PC-3 (cell line): ENCODE results near the gene BAIAP2. TPM values are rescaled to one million over a fixed set of nuclear protein-coding genes. Genes with fewer than 3 reads are reported as not detected.

ENCODE experiments used
- ATAC-seq: fragments of 200-7000 bp; cut with Tn5 transposase; 2 replicates; pipeline ENCODE4 v1.9.1; 2020; ENCODE audit warnings: mild to moderate bottlenecking, moderate library complexity
- BruUV-seq: library from RNA; stranded (reverse); fragments of 400-500 nt; replicated peaks from 2 replicates; lab custom pipeline; 2021; lab: Mats Ljungman, UMichigan
- CTCF ChIA-PET: fragments of 300-600 bp; sonication (Branson Sonifier 250); formaldehyde crosslinking; loops from one replicate; lab custom pipeline; 2022; ENCODE audit warnings: antibody characterized with exemption; lab: Charles Lee
- POLR2A ChIA-PET: fragments of 300-600 bp; sonication (Branson Sonifier 250); formaldehyde crosslinking; loops from one replicate; lab custom pipeline; 2022; ENCODE audit warnings: antibody characterized with exemption; ENCODE audit not compliant: unreplicated experiment; lab: Charles Lee
- DNase-seq: peaks from one replicate; pipeline ENCODE4 v3.0.0-alpha.2; 2015
- H2AFZ ChIP-seq: fragments of 300-600 bp; sonication (generic); 2 replicates; pipeline ENCODE4 v1.6.0; 2016; ENCODE audit warnings: antibody characterized with exemption, low read length
- H3F3A ChIP-seq: fragments of 300-600 bp; sonication (generic); one replicate; pipeline ENCODE4 v1.6.0; 2017; ENCODE audit warnings: antibody characterized with exemption, low read length, control low read depth, mild to moderate bottlenecking; ENCODE audit not compliant: unreplicated experiment
- H3K27ac ChIP-seq: fragments of 300-600 bp; sonication (generic); 2 replicates; pipeline ENCODE4 v1.5.1; 2016; ENCODE audit warnings: mild to moderate bottlenecking, low read length
- H3K27me3 ChIP-seq: fragments of 300-600 bp; sonication (generic); 2 replicates; pipeline ENCODE4 v1.6.1; 2016; ENCODE audit warnings: low read length, mixed read lengths
- H3K36me3 ChIP-seq: fragments of 300-600 bp; sonication (generic); 2 replicates; pipeline ENCODE4 v1.6.1; 2016; ENCODE audit warnings: low read depth, mixed run types, low read length, mixed read lengths
- H3K4me1 ChIP-seq: fragments of 300-600 bp; sonication (generic); 2 replicates; pipeline ENCODE4 v1.5.1; 2016; ENCODE audit warnings: low read length; ENCODE audit not compliant: insufficient read depth
- H3K4me2 ChIP-seq: fragments of 300-600 bp; sonication (generic); 2 replicates; pipeline ENCODE4 v1.6.0; 2016; ENCODE audit warnings: low read length
- H3K4me3 ChIP-seq: fragments of 300-600 bp; sonication (generic); 2 replicates; pipeline ENCODE4 v1.5.1; 2016; ENCODE audit warnings: mild to moderate bottlenecking, low read length, mixed read lengths
- H3K79me2 ChIP-seq: fragments of 300-600 bp; sonication (generic); 2 replicates; pipeline ENCODE4 v1.6.1; 2017; ENCODE audit warnings: low read length, mixed read lengths
- H3K9ac ChIP-seq: fragments of 300-600 bp; sonication (generic); 2 replicates; pipeline ENCODE4 v1.6.0; 2016; ENCODE audit warnings: mild to moderate bottlenecking, low read length
- H3K9me2 ChIP-seq: fragments of 300-600 bp; sonication (generic); replicated peaks from 2 replicates; pipeline ENCODE4 v1.6.1; 2016; ENCODE audit warnings: mixed run types, low read length, mixed read lengths
- H3K9me3 ChIP-seq: fragments of 300-600 bp; sonication (generic); 2 replicates; pipeline ENCODE4 v1.6.1; 2016; ENCODE audit warnings: low read length, mixed read lengths
- H4K20me1 ChIP-seq: fragments of 300-600 bp; sonication (generic); 2 replicates; pipeline ENCODE4 v1.6.1; 2016; ENCODE audit warnings: low read length, mixed read lengths
- EZH2 ChIP-seq: fragments of 300-600 bp; sonication (generic); IDR thresholded peaks from one replicate; pipeline ENCODE4 v1.6.1; 2017; ENCODE audit warnings: antibody characterized with exemption, mild to moderate bottlenecking, low read length; ENCODE audit not compliant: unreplicated experiment
- EZH2phosphoT487 ChIP-seq: fragments of 300-600 bp; sonication (generic); IDR thresholded peaks from 2 replicates; pipeline ENCODE4 v1.6.1; 2018; ENCODE audit warnings: mild to moderate bottlenecking, antibody characterized with exemption, low read length, borderline replicate concordance
- intact Hi-C: fragments of 100-400 bp; cut with micrococcal nuclease; formaldehyde crosslinking; loops from 2 replicates; pipeline ENCODE4 v1.9.0; 2023
- total RNA-seq: library from RNA; depleted of rRNA; stranded (reverse); fragments of >200 nt; gene quantifications from 2 replicates; pipeline ENCODE4 v1.2.3, GENCODE V29; 2014
- TF ChIP-seq, protein P1 (sequence below): fragments of 300-600 bp; sonication (generic); conservative IDR thresholded peaks from 2 replicates; pipeline ENCODE4 v1.5.1; 2017; ENCODE audit warnings: antibody characterized with exemption, low read depth, mild to moderate bottlenecking, low read length

The BAIAP2 gene
- total RNA-seq, 1 experiment from 2014 or later = 56.9 TPM

DNA sequence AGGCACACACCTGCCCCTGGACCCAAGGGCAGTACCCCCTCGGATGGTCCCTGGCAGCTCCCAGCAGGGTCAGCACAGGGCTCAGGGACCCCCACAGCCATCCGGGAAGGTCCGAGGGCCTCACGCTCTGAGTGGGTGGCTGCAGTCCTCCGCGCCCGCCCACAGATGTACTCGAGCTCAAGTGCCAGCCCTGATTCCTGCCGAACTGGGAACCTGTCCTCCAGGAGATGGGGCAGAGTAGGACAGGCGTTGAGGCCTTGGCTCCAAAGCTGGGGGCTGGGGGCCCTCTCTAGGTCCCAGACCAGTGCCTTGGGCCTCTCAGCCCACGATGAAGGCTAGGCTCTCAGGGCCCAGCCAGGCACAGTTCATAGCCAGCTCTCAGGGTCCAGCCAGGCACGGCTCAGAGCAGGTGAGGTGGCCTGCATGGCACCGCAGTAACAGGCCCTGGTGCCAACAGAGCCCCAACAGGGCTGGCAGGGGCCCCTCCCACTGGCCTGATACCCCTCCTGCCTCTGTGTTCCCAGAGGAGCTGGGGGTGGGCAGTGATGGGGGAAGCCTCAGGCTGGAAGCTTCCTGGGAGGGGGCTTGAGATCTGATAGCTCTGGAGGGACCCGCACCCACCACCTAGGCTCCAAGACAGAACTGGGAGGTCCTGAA, 94.9 kb downstream of the BAIAP2 start:
- no TSS peak for BruUV-seq
- CTCF ChIA-PET = no interaction called here

DNA sequence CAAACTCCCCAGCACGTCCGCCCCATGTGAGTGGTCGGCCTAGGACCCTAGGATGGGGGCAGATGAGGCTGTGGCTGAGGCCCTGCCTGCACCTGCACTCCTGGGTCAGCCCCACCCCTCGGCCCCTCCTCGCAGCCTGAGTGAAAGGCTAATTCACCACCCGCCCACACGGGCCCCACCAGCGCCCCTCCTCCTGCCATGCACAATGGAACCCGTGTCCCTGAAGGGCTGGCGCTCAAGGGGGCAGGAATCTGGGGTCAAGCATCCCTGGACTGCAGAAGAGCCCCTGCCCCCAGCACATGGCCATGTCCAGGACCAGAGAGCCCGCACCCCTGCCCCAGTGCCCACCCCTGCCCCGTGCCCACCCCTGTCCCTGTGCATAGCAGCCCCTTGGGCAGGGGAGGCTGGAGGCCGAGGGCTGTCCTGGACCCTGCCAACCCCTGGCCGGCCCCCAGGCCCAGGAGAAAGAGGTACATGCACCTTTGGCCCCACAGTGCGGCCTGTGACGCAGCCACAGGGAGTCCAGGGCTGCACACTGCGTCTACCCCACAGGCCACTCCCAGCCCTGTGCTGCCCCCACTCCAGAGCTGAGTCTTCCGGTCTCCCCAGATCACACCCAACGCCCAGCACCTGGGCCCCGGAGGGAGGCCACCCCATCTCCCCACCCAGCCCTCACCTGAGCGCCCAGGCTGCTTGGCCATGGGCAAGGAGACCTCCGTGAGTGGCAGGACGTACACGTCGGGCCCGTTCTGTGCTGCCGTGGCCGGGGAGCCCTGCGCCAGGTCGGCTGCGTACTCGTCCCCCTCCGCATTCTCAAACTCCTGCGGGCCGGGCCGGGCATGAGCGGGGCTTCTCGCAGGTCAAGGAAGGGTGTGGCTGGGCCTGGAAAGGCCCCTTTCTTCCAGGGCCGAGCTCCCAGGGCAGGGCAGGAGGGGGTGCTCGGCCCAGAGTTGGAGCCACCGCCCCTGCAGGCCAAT, 95.7 kb downstream of the BAIAP2 start:
- Histone ChIP-seq H3K9me2 (no peaks in the 10 kb centered on the region), H3K9ac (no peak overlapping the region), H3K36me3 (no peaks in the 10 kb centered on the region), H3K27ac (no peak overlapping the region), H3K4me2 (no peak overlapping the region), H3K27me3 (no peaks in the 10 kb centered on the region), H3K9me3 (no peaks in the 10 kb centered on the region), H3K79me2 (no peaks in the 10 kb centered on the region), H3F3A (no peaks in the 10 kb centered on the region), H3K4me3 (no peak overlapping the region), H3K4me1 (no peaks in the 10 kb centered on the region), H4K20me1 (no peaks in the 10 kb centered on the region), H2AFZ (no peak overlapping the region)
- no peak for DNase-seq
- intact Hi-C loops = no loop called here
- ChIA-PET POLR2A (no interaction called here), CTCF (no interaction called here)
- BruUV-seq = no TSS peak
- TF ChIP-seq EZH2phosphoT487 (no peak), EZH2 (no peak)
- TF ChIP-seq, protein P1, sequence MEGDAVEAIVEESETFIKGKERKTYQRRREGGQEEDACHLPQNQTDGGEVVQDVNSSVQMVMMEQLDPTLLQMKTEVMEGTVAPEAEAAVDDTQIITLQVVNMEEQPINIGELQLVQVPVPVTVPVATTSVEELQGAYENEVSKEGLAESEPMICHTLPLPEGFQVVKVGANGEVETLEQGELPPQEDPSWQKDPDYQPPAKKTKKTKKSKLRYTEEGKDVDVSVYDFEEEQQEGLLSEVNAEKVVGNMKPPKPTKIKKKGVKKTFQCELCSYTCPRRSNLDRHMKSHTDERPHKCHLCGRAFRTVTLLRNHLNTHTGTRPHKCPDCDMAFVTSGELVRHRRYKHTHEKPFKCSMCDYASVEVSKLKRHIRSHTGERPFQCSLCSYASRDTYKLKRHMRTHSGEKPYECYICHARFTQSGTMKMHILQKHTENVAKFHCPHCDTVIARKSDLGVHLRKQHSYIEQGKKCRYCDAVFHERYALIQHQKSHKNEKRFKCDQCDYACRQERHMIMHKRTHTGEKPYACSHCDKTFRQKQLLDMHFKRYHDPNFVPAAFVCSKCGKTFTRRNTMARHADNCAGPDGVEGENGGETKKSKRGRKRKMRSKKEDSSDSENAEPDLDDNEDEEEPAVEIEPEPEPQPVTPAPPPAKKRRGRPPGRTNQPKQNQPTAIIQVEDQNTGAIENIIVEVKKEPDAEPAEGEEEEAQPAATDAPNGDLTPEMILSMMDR = no peak
- no peak for ATAC-seq

More for the DNA sequence above, 94.9 kb downstream of the BAIAP2 start:
- H3K4me3 ChIP-seq = no peak overlapping the region
- no peak overlapping the region for H3K27ac ChIP-seq
- no peaks in the 10 kb centered on the region for H3K9me2 ChIP-seq
- POLR2A ChIA-PET = no interaction called here
- H3K79me2 ChIP-seq = no peaks in the 10 kb centered on the region
- H2AFZ ChIP-seq = no peak overlapping the region
- H3K4me1 ChIP-seq = 0 out of 2 replicates have a peak, but pooled peaks cover 4% of the 10 kb centered on the region
- H3K9me3 ChIP-seq = no peaks in the 10 kb centered on the region
- H3K27me3 ChIP-seq = no peaks in the 10 kb centered on the region
- DNase-seq (no peak), ATAC-seq (no peak)
- H4K20me1 ChIP-seq = no peaks in the 10 kb centered on the region
- H3K4me2 ChIP-seq = no peak overlapping the region
- H3K9ac ChIP-seq = no peak overlapping the region
- intact Hi-C loops = no loop called here
- no peaks in the 10 kb centered on the region for H3F3A ChIP-seq
- no peaks in the 10 kb centered on the region for H3K36me3 ChIP-seq
- TF ChIP-seq, protein P1 = no peak
- TF ChIP-seq EZH2phosphoT487 (no peak), EZH2 (no peak)
